Left lung (tissue), 10 donors: ENCODE data around the gene IL17REL. TPM values are rescaled to one million over a fixed set of nuclear protein-coding genes. Genes with fewer than 3 reads are reported as not detected.

Source experiments
- ATAC-seq: fragments of 200-7000 bp; cut with Tn5 transposase; one replicate; pipeline ENCODE4 v1.9.1; 2020; ENCODE audit warnings: moderate library complexity
- DNase-seq, 4 donors: peaks; one replicate each; pipeline ENCODE4 v3.0.0-alpha.2; 2013 to 2020
- H3K27ac ChIP-seq, 2 donors: fragments of 200-600 bp; sonication (generic) in 1 of 2; one replicate each; pipeline versions ENCODE4 v1.5.0 to v1.8.0; 2020 to 2021
- H3K27me3 ChIP-seq, 2 donors: fragments of 200-600 bp; sonication (generic) in 1 of 2; one replicate each; pipeline versions ENCODE4 v1.5.0 to v1.8.0; 2020 to 2021
- H3K36me3 ChIP-seq, 2 donors: fragments of 200-600 bp; sonication (generic) in 1 of 2; one replicate each; pipeline versions ENCODE4 v1.5.0 to v1.8.0; 2020 to 2021
- H3K4me1 ChIP-seq, 2 donors: fragments of 200-600 bp; one replicate each; pipeline ENCODE4 v1.8.0; 2021
- H3K4me3 ChIP-seq, 2 donors: fragments of 200-600 bp; sonication (generic) in 1 of 2; one replicate each; pipeline versions ENCODE4 v1.5.0 to v1.8.0; 2020 to 2021; ENCODE audit warnings: mild to moderate bottlenecking in 1 of 2
- H3K9me3 ChIP-seq, 2 donors: fragments of 200-600 bp; sonication (generic) in 1 of 2; one replicate each; pipeline versions ENCODE4 v1.5.0 to v1.8.0; 2020 to 2021
- intact Hi-C, 2 donors: fragments of 100-400 bp; cut with DNase I; formaldehyde crosslinking; loops; one replicate each; pipeline versions ENCODE4 v1.11.2 to v1.14.2; 2022
- polyA plus RNA-seq, 6 donors: library from polyadenylated mRNA; unstranded; fragments of 120-200 nt; gene quantifications; one replicate each; pipeline ENCODE4 v1.2.1, GENCODE V29; 2013; ENCODE audit not compliant: insufficient read length in 6 of 6
- total RNA-seq, 2 donors: library from RNA; stranded (reverse); fragmentation: NEBNext Ultra II Directional; extraction: Animal tissue kit (Norgen Biotek cat#: 25700); gene quantifications; one replicate each; pipeline ENCODE4 v1.2.1, GENCODE V29; 2021
- TF ChIP-seq, protein P1 (sequence below), 2 donors: fragments of 200-600 bp; sonication (generic) in 1 of 2; IDR thresholded peaks; one replicate each; pipeline versions ENCODE4 v1.5.0 to v1.8.0; 2021; ENCODE audit warnings: antibody characterized with exemption in 2 of 2
- donor health status: DM: no; HTN: yes; CAD: no.
- donor health status: DM: no; HTN: no; CAD: no.

IL17REL gene
- total and polyA plus RNA-seq, 8 donors, result 0.06 to 0.17 (median 0.07) TPM; not detected in 3

DNA sequence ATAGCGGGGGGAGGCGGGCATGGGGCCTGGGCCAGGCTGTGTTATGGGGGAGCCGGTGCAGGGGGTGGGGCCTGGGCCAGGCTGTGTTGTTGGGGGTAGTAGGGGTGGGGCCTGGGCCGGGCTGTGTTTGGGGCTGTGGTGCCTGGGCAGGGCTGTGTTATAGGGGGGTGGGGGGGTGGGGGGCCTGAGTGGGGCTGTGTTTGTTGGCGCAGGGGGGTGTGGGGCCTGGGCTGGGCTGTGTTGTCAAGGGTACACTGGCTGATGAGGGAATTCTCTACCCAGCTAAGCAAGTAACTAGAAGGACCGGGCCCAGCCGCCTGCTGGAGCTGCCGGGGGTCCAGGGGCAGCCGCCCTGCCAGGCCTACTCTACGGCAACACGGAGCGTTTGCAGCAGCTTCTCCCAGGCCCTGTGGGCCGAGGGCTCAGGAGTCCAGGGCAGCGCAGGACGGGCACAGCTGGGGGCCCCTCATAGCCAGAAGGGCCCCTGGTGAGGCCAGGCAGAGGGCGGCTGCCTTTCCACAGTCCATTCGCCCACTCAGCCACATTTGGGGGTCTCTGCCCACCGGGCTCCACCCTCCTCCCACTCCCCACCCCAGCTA is 62.1 kb downstream of the IL17REL start:
- intact Hi-C loops, result no loop called here
- Histone ChIP-seq H3K4me1 (peaks cover 42 to 76% of the 10 kb centered on the region in 2 donors), H3K4me3 (no peak overlapping the region), H3K36me3 (no peaks in the 10 kb centered on the region), H3K9me3 (no peaks in the 10 kb centered on the region), H3K27ac (peak overlapping the region; percentile 77 to 81), H3K27me3 (no peaks in the 10 kb centered on the region)
- ATAC-seq (peak; percentile 0), DNase-seq (peak in 1 of 4 donors; percentile 78)
- TF ChIP-seq, protein P1, sequence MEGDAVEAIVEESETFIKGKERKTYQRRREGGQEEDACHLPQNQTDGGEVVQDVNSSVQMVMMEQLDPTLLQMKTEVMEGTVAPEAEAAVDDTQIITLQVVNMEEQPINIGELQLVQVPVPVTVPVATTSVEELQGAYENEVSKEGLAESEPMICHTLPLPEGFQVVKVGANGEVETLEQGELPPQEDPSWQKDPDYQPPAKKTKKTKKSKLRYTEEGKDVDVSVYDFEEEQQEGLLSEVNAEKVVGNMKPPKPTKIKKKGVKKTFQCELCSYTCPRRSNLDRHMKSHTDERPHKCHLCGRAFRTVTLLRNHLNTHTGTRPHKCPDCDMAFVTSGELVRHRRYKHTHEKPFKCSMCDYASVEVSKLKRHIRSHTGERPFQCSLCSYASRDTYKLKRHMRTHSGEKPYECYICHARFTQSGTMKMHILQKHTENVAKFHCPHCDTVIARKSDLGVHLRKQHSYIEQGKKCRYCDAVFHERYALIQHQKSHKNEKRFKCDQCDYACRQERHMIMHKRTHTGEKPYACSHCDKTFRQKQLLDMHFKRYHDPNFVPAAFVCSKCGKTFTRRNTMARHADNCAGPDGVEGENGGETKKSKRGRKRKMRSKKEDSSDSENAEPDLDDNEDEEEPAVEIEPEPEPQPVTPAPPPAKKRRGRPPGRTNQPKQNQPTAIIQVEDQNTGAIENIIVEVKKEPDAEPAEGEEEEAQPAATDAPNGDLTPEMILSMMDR (IDR thresholded peaks at IDR 0.05), result no peak

DNA sequence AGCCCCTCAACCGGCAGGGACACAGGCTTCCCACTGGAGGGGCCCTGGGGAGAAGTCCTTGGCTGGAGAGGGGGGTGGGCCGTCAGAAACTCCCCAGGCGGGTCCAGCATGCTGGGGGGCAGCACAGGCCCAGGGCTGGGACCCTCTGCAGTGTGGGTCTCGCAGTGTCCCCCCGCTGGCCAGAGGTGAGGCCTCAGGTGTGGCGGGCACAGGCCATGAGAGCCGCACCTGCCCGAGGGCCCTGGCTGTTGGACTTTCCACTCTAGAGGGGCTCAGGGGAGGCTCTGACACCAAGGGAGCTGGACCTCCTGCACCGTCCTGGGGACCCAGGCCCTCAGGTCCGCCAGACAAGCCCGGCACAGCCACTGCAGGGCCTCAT is 62.7 kb downstream of the IL17REL start:
- Histone ChIP-seq H3K9me3 (no peaks in the 10 kb centered on the region), H3K36me3 (no peaks in the 10 kb centered on the region), H3K4me3 (no peak overlapping the region), H3K27ac (peak overlapping the region; percentile 77 to 86), H3K27me3 (no peaks in the 10 kb centered on the region), H3K4me1 (peaks cover 38 to 70% of the 10 kb centered on the region in 2 donors)
- TF ChIP-seq, protein P1 (IDR thresholded peaks at IDR 0.05), result no peak
- no peak for ATAC-seq
- peak in 1 of 4 donors; percentile 65 for DNase-seq
- intact Hi-C loops, result no loop called here

DNA sequence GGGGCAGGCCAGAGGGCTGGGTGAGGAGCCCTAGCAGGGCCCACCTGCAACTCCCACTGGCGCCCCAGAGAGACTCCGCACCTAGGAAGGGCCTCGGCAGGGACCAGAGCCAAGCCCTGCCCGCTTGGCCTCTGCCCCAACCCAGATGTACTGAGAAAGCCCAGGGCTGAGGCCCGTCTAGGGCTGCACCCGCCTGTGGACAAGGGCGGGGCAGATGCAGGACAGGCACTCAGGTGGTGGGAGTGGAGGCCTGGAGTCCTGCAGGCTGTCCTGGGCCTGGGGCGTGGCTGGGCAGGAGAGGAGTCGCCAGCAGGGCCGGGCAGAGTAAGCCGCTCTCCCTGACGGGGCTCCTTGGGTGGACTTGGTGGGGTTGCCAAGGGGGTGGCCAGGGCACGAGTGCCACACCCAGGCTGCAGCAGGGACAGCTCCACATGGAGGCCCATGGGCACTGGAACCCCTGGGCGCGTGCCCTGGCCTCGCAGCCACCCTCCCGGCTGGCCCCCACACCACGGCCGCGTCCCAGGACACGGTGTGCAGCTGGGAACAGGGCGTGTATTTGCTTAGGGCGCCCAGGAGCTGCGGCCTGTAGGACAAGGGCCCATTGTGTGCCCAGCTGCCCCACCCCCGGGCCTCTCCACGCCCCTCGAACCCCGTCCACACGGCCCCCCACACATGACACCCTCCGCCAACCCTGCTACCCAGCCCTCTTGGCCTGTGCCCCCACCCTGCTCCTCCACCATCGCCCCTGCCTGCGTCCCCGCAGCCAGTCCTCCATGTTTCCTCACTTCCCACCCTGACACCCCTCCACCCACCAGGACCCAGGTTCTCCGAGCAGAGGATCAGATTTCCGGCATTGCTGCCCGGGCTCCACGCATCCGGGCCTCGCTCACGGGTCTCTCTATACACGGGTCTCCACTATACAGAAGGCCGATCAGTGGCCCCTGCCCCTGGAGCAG is 63.3 kb downstream of the IL17REL start:
- Histone ChIP-seq H3K36me3 (no peaks in the 10 kb centered on the region), H3K9me3 (no peaks in the 10 kb centered on the region), H3K4me1 (peaks cover 31 to 63% of the 10 kb centered on the region in 2 donors), H3K27me3 (no peaks in the 10 kb centered on the region), H3K4me3 (peak overlapping the region; percentile 27 to 36), H3K27ac (peak overlapping the region; percentile 77 to 86)
- intact Hi-C loops, result no loop called here
- ATAC-seq (peak; percentile 62), DNase-seq (peak in 3 of 4 donors; percentile 74 to 93 (median 91))
- TF ChIP-seq, protein P1 (IDR thresholded peaks at IDR 0.05), result no peak

DNA sequence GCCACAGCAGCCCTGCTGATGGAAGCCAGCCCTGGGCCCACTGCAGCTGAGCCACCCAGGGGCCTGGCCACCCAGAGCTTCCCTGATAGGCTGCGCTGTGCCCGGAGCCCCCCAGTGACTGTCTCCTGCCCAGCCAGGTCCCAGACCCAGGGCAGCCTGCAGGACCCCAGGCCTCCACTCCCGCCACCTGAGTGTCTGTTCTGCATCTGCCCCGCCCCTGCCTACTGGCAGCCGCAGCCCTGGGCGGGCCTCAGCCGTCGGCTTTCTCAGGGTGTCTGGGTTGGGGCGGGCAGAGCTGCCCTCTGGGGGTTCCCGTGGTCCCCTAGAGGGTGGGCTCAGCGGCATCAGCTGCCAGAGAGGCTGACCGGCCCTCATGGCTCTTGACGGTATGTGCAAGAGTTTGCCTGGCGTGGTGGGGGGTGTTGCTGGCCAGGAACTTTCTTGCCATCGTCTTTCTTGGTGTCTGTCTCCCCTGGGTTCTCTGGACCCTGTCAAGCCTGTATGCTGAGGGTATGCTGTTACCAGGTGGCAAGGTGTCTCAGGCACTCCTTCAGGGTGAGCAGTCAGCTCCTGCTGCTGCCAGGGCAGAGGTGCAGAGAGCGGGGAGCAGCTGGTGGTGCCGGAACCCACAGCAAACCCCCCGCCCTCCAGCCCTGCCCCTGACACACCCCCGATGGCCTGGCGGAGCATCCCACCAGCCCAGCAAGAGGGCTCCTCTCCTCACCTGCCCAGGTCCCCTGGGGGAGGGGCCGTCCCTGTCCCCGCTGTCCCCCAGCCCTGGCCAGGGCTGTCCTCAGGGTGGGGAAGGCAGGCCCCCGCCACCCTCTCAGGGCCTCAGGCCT is 64.2 kb downstream of the IL17REL start:
- H3K27ac ChIP-seq, result peak overlapping the region; percentile 77 to 86
- intact Hi-C loops, result no loop called here
- ATAC-seq (peak; percentile 13), DNase-seq (peak in 1 of 4 donors; percentile 84)
- H3K9me3 ChIP-seq, result no peaks in the 10 kb centered on the region
- H3K27me3 ChIP-seq, result no peaks in the 10 kb centered on the region
- TF ChIP-seq, protein P1 (IDR thresholded peaks at IDR 0.05), result no peak
- peak overlapping the region; percentile 27 to 36 for H3K4me3 ChIP-seq
- peaks cover 23 to 54% of the 10 kb centered on the region in 2 donors for H3K4me1 ChIP-seq
- H3K36me3 ChIP-seq, result no peaks in the 10 kb centered on the region
